Activated naive CD8-positive, alpha-beta T cell treated with anti-CD3 and anti-CD28 coated beads, Interleukin-2, amount 10 ng/mL, durations not matched to agents 7 days and 5 days (primary cell): Measurements from ENCODE around the gene KIR2DL3. TPM values are rescaled to one million over a fixed set of nuclear protein-coding genes. Genes with fewer than 3 reads are reported as not detected.
"Not testable (repeated sequence)": the region's sequence is repeated elsewhere in the genome, so short reads cannot be mapped to it uniquely, and the experiment has no call there.

ENCODE experiments used
- ATAC-seq: fragments of 150-1000 bp; cut with Tn5 transposase; one replicate; pipeline ENCODE4 v1.10.0; 2021; ENCODE audit warnings: low read depth, moderate library complexity
- POLR2A ChIA-PET: fragments of 350-600 bp; sonication (Branson Sonifier 250); formaldehyde crosslinking; loops from one replicate; lab custom pipeline; 2021; ENCODE audit warnings: antibody characterized with exemption; lab: Charles Lee
- DNase-seq: peaks from one replicate; pipeline ENCODE4 v3.0.0; 2021
- H3K27ac Mint-ChIP-seq: one replicate; pipeline ENCODE4 v1.8.0; 2022; ENCODE audit warnings: mild to moderate bottlenecking, mixed read lengths
- H3K27me3 Mint-ChIP-seq: one replicate; pipeline ENCODE4 v1.8.0; 2022; ENCODE audit warnings: mild to moderate bottlenecking, moderate library complexity, mixed read lengths
- H3K36me3 Mint-ChIP-seq: one replicate; pipeline ENCODE4 v1.8.0; 2021; ENCODE audit warnings: mild to moderate bottlenecking, mixed read lengths
- H3K4me1 Mint-ChIP-seq: one replicate; pipeline ENCODE4 v1.8.0; 2021; ENCODE audit warnings: mixed read lengths
- H3K4me3 Mint-ChIP-seq: one replicate; pipeline ENCODE4 v1.8.0; 2022; ENCODE audit warnings: mild to moderate bottlenecking, moderate library complexity, mixed read lengths
- H3K9me3 Mint-ChIP-seq: one replicate; pipeline ENCODE4 v1.8.0; 2021; ENCODE audit warnings: mixed read lengths
- total RNA-seq, 2 experiments: library from RNA; stranded (reverse); gene quantifications; one replicate each; pipeline ENCODE4 v1.2.3, GENCODE V29; 2021

Gene KIR2DL3
- total RNA-seq = under 1 TPM in 1 of 2 experiments, not detected in 1; 0.20 TPM

DNA sequence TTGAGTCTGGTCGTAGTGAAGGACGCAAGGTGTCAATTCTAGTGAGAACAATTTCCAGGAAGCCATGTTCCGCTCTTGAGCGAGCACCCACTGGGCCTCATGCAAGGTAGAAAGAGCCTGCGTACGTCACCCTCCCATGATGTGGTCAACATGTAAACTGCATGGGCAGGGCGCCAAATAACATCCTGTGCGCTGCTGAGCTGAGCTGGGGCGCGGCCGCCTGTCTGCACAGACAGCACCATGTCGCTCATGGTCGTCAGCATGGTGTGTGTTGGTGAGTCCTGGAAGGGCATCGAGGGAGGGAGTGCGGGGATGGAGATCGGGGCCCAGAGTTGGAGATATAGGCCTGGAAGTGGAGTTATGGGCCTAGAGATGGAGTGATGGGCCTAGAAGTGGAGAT lies at the start of gene KIR2DL3:
Gene KIR2DL3 (plus strand): TSS at position 208 of the 400 bp plus-strand sequence. CDS start 33 bp downstream, at position 241.
- H3K36me3 Mint-ChIP-seq, H3K27me3 Mint-ChIP-seq, H3K4me3 Mint-ChIP-seq, ATAC-seq, DNase-seq, H3K27ac Mint-ChIP-seq, POLR2A ChIA-PET, H3K9me3 Mint-ChIP-seq, H3K4me1 Mint-ChIP-seq: not testable (repeated sequence)

GRCh38 chr19:54691582-54692297 lies 46.6 kb upstream of the KIR2DL3 start:
- Mint-ChIP-seq H3K4me3 (no peak overlapping the region), H3K27ac (no peak overlapping the region), H3K27me3 (peaks cover 12% of the 10 kb centered on the region), H3K9me3 (peaks cover 3% of the 10 kb centered on the region), H3K4me1 (no peaks in the 10 kb centered on the region), H3K36me3 (no peaks in the 10 kb centered on the region)
- ATAC-seq (no peak), DNase-seq (no peak)
- POLR2A ChIA-PET = no interaction called here

GRCh38 chr19:54692298-54692615 lies 46.1 kb upstream of the KIR2DL3 start:
- Mint-ChIP-seq H3K9me3 (peaks cover 3% of the 10 kb centered on the region), H3K4me3 (no peak overlapping the region), H3K36me3 (no peaks in the 10 kb centered on the region), H3K4me1 (no peaks in the 10 kb centered on the region), H3K27me3 (peaks cover 10% of the 10 kb centered on the region), H3K27ac (no peak overlapping the region)
- DNase-seq (no peak), ATAC-seq (no peak)
- POLR2A ChIA-PET = no interaction called here

DNA sequence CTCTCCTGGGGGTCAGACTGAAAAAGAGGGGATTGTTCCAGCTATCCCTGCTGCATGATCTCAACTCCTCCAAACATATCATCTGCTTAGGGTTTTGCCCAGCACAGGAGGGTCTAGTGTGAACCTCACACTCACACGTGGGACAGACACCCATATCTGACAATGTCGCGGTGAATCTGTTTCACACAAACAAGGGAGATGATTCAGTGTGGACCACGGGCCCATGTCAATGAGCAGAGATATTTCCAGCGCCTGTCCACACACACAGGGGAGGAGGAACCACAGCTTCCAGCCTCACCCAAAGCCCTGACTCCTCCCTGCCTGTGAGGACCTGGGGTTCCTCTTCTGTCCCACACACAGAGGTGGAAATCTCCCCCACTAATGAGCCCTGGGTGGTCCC lies 43.7 kb upstream of the KIR2DL3 start:
- POLR2A ChIA-PET = no interaction called here
- Mint-ChIP-seq H3K27ac (no peak overlapping the region), H3K4me3 (no peak overlapping the region), H3K4me1 (no peaks in the 10 kb centered on the region), H3K36me3 (no peaks in the 10 kb centered on the region), H3K9me3 (peaks cover 3% of the 10 kb centered on the region), H3K27me3 (peaks cover 4% of the 10 kb centered on the region)
- no peak for ATAC-seq
- no peak for DNase-seq

- H3K27ac Mint-ChIP-seq = no peak overlapping the region
- H3K36me3 Mint-ChIP-seq = no peaks in the 10 kb centered on the region
- peaks cover 3% of the 10 kb centered on the region for H3K9me3 Mint-ChIP-seq
- H3K4me3 Mint-ChIP-seq = no peak overlapping the region
- ATAC-seq = no peak
- POLR2A ChIA-PET = no interaction called here
- peaks cover 3% of the 10 kb centered on the region for H3K27me3 Mint-ChIP-seq
- no peak for DNase-seq
- no peaks in the 10 kb centered on the region for H3K4me1 Mint-ChIP-seq
Observed at GRCh38 chr19:54696117-54696548, 42.2 kb upstream of the KIR2DL3 start.

GRCh38 chr19:54696766-54697165 lies 41.5 kb upstream of the KIR2DL3 start:
- POLR2A ChIA-PET = no interaction called here
- Mint-ChIP-seq H3K4me3 (no peak overlapping the region), H3K27me3 (peaks cover 3% of the 10 kb centered on the region), H3K9me3 (peaks cover 3% of the 10 kb centered on the region), H3K4me1 (peaks cover 1% of the 10 kb centered on the region), H3K27ac (no peak overlapping the region), H3K36me3 (no peaks in the 10 kb centered on the region)
- no peak for DNase-seq
- no peak for ATAC-seq

- POLR2A ChIA-PET, H3K27me3 Mint-ChIP-seq, H3K4me1 Mint-ChIP-seq, H3K27ac Mint-ChIP-seq, ATAC-seq, H3K9me3 Mint-ChIP-seq, DNase-seq, H3K4me3 Mint-ChIP-seq, H3K36me3 Mint-ChIP-seq: not testable (repeated sequence)
Observed at GRCh38 chr19:54697716-54698115, 40.6 kb upstream of the KIR2DL3 start.

GRCh38 chr19:54704928-54705327 lies 33.4 kb upstream of the KIR2DL3 start:
- POLR2A ChIA-PET = no interaction called here
- DNase-seq = no peak
- H3K27me3 Mint-ChIP-seq = peaks cover 11% of the 10 kb centered on the region
- no peaks in the 10 kb centered on the region for H3K9me3 Mint-ChIP-seq
- no peaks in the 10 kb centered on the region for H3K36me3 Mint-ChIP-seq
- peaks cover 36% of the 10 kb centered on the region for H3K4me1 Mint-ChIP-seq
- H3K4me3 Mint-ChIP-seq = no peak overlapping the region
- no peak for ATAC-seq
- peak overlapping the region; percentile 8 for H3K27ac Mint-ChIP-seq

GRCh38 chr19:54707962-54708361 lies 30.4 kb upstream of the KIR2DL3 start:
- no peaks in the 10 kb centered on the region for H3K36me3 Mint-ChIP-seq
- POLR2A ChIA-PET = interaction anchor here (0.6 kb wide), 1 partner anchor 189 kb away, joined by 3 read pairs; no protein-coding TSS in a partner anchor
- peaks cover 8% of the 10 kb centered on the region for H3K27me3 Mint-ChIP-seq
- peak; percentile 69 for DNase-seq
- H3K9me3 Mint-ChIP-seq = no peaks in the 10 kb centered on the region
- peak; percentile 80 for ATAC-seq
- H3K4me1 Mint-ChIP-seq = peaks cover 39% of the 10 kb centered on the region
- H3K27ac Mint-ChIP-seq = peak overlapping the region; percentile 78
- H3K4me3 Mint-ChIP-seq = peak overlapping the region; percentile 45

- Mint-ChIP-seq H3K36me3 (no peaks in the 10 kb centered on the region), H3K27me3 (peaks cover 5% of the 10 kb centered on the region), H3K4me1 (peaks cover 37% of the 10 kb centered on the region), H3K4me3 (peak overlapping the region; percentile 51), H3K27ac (peak overlapping the region; percentile 78), H3K9me3 (no peaks in the 10 kb centered on the region)
- ATAC-seq (no peak), DNase-seq (no peak)
- POLR2A ChIA-PET = no interaction called here
Observed at GRCh38 chr19:54708781-54709180, 29.5 kb upstream of the KIR2DL3 start.

GRCh38 chr19:54709212-54709948 lies 28.9 kb upstream of the KIR2DL3 start:
- Mint-ChIP-seq H3K4me3 (peak overlapping the region; percentile 51), H3K27me3 (peaks cover 5% of the 10 kb centered on the region), H3K9me3 (no peaks in the 10 kb centered on the region), H3K27ac (peak overlapping the region; percentile 78), H3K4me1 (peaks cover 34% of the 10 kb centered on the region), H3K36me3 (no peaks in the 10 kb centered on the region)
- DNase-seq (no peak), ATAC-seq (no peak)
- POLR2A ChIA-PET = no interaction called here

GRCh38 chr19:54709956-54710355 lies 28.4 kb upstream of the KIR2DL3 start:
- DNase-seq, H3K27me3 Mint-ChIP-seq, ATAC-seq, H3K9me3 Mint-ChIP-seq, POLR2A ChIA-PET, H3K27ac Mint-ChIP-seq, H3K36me3 Mint-ChIP-seq: not testable (repeated sequence)
- Mint-ChIP-seq H3K4me3 (peak overlapping the region; percentile 28), H3K4me1 (peaks cover 34% of the 10 kb centered on the region)

DNA sequence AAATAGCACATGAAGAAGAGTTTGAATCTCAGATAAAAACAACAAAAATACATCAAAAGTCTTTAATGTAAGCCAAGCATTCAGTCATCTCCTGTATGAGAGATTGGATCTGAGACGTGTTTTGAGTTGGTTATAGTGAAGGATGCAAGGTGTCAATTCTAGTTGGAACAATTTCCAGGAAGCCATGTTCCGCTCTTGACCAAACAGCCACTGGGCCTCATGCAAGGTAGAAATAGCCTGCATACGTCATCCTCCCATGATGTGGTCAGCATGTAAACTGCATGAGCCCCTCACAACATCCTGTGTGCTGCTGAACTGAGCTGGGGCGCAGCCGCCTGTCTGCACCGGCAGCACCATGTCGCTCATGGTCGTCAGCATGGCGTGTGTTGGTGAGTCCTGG lies 14.2 kb upstream of the KIR2DL3 start, which contains the start of gene KIR3DL3:
Gene KIR3DL3 (plus strand): TSS at position 301 of the 400 bp plus-strand sequence. CDS start 55 bp downstream, at position 356.
- H3K9me3 Mint-ChIP-seq = peaks cover 20% of the 10 kb centered on the region
- H3K27me3 Mint-ChIP-seq = peaks cover 3% of the 10 kb centered on the region
- H3K4me1 Mint-ChIP-seq = no peaks in the 10 kb centered on the region
- H3K4me3 Mint-ChIP-seq = no peak within 1 kb of the TSS
- H3K27ac Mint-ChIP-seq = no peak within 1 kb of the TSS
- H3K36me3 Mint-ChIP-seq = no peaks in the 10 kb centered on the region
- no peak for DNase-seq
- no peak for ATAC-seq
- POLR2A ChIA-PET = no interaction called here

DNA sequence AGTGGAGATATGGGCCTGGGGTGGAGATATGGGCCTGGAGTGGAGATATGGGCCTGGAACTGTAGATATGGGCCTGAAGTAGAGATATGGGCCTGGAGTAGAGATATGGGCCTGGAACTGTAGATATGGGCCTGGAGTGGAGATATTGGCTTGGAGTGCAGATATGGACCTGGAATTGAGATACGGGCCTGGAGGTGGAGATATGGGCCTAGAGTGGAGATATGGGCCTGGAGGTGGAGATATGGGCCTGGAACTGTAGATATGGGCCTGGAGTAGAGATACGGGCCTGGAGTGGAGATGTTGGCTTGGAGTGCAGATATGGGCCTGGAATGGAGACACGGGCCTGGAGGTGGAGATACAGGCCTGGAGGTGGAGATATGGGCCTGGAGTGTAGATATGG lies 13.7 kb upstream of the KIR2DL3 start:
- H3K4me3 Mint-ChIP-seq = no peak overlapping the region

More for the DNA sequence above, 13.7 kb upstream of the KIR2DL3 start:
- DNase-seq (no peak), ATAC-seq (no peak)
- Mint-ChIP-seq H3K36me3 (no peaks in the 10 kb centered on the region), H3K9me3 (peaks cover 20% of the 10 kb centered on the region), H3K27me3 (peaks cover 3% of the 10 kb centered on the region), H3K27ac (no peak overlapping the region), H3K4me1 (no peaks in the 10 kb centered on the region)
- POLR2A ChIA-PET = no interaction called here
